SU-DHL-6 (cell line): ENCODE measurements around the gene SMARCAL1.

ENCODE experiments used
- H2AFZ ChIP-seq: fragments of 200-600 bp; sonication (generic); 2 replicates; pipeline ENCODE4 v1.6.1; 2014; ENCODE audit warnings: low read depth, mild to moderate bottlenecking, moderate library complexity, mixed read lengths, antibody characterized with exemption, low read length; ENCODE audit not compliant: severe bottlenecking
- H3F3A ChIP-seq: fragments of 200-600 bp; shearing (Covaris generic); 2 replicates; pipeline ENCODE4 v1.6.0; 2016; ENCODE audit warnings: antibody characterized with exemption, mild to moderate bottlenecking; ENCODE audit not compliant: insufficient read depth
- H3K27ac ChIP-seq: fragments of 200-600 bp; sonication (generic); 2 replicates; pipeline ENCODE4 v1.5.1; 2016; ENCODE audit warnings: low read depth, mild to moderate bottlenecking, low read length, moderate library complexity, mixed read lengths
- H3K27me3 ChIP-seq: fragments of 200-600 bp; sonication (generic), shearing (Covaris generic); 2 replicates; pipeline ENCODE4 v1.6.0; 2014; ENCODE audit warnings: mild to moderate bottlenecking, low read length
- H3K36me3 ChIP-seq: fragments of 200-600 bp; sonication (generic); 2 replicates; pipeline ENCODE4 v1.6.1; 2014; ENCODE audit warnings: mild to moderate bottlenecking, low read length, mixed read lengths
- H3K4me2 ChIP-seq: fragments of 300-600, 200-600 bp; shearing (Covaris generic), sonication (generic); 2 replicates; pipeline ENCODE4 v1.6.0; 2014; ENCODE audit warnings: low read length, low read depth, mild to moderate bottlenecking; ENCODE audit not compliant: poor library complexity, severe bottlenecking
- H3K4me3 ChIP-seq: fragments of 200-600 bp; sonication (generic); 2 replicates; pipeline ENCODE4 v1.5.1; 2014; ENCODE audit warnings: antibody characterized with exemption, low read length, mild to moderate bottlenecking, mixed read lengths; ENCODE audit not compliant: insufficient read depth, poor library complexity, severe bottlenecking
- H3K79me2 ChIP-seq: fragments of 200-600 bp; sonication (generic); 2 replicates; pipeline ENCODE4 v1.6.1; 2014; ENCODE audit warnings: mild to moderate bottlenecking, low read length, moderate library complexity; ENCODE audit not compliant: insufficient read depth
- H3K9ac ChIP-seq: fragments of 200-600 bp; sonication (generic); 2 replicates; pipeline ENCODE4 v1.7.0; 2014; ENCODE audit warnings: mild to moderate bottlenecking, low read length
- H3K9me2 ChIP-seq: fragments of 200-600 bp; sonication (generic); replicated peaks from 2 replicates; pipeline ENCODE4 v1.6.1; 2014; ENCODE audit warnings: low read length; ENCODE audit not compliant: insufficient read depth
- H3K9me3 ChIP-seq: fragments of 200-600 bp; sonication (generic); 2 replicates; pipeline ENCODE4 v1.6.1; 2014; ENCODE audit warnings: low read length, mixed read lengths; ENCODE audit not compliant: insufficient read depth
- H4K20me1 ChIP-seq: fragments of 200-600 bp; sonication (generic); 2 replicates; pipeline ENCODE4 v1.6.1; 2014; ENCODE audit warnings: low read depth, mild to moderate bottlenecking, antibody characterized with exemption, low read length, moderate library complexity, mixed read lengths
- CTCF ChIP-seq: fragments of 200-600 bp; sonication (generic); IDR thresholded peaks from one replicate; pipeline ENCODE4 v1.5.1; 2017; ENCODE audit warnings: antibody characterized with exemption, mild to moderate bottlenecking, low read length, moderate library complexity; ENCODE audit not compliant: insufficient read depth, poor library complexity, severe bottlenecking
- EZH2phosphoT487 ChIP-seq: fragments of 200-600 bp; sonication (generic), shearing (Covaris generic); conservative IDR thresholded peaks from 2 replicates; pipeline ENCODE4 v1.6.1; 2018; ENCODE audit warnings: mild to moderate bottlenecking, antibody characterized with exemption, low read length, moderate library complexity, mixed read lengths

Gene SMARCAL1

GRCh38 chr2:216404010-216404618, 8.2 kb upstream of the SMARCAL1 start:
- Histone ChIP-seq H3K4me2 (no peak overlapping the region), H3K36me3 (no peaks in the 10 kb centered on the region), H3K27ac (no peak overlapping the region), H3F3A (no peaks in the 10 kb centered on the region), H2AFZ (no peak overlapping the region), H3K4me3 (no peak overlapping the region), H3K9ac (no peak overlapping the region), H3K79me2 (no peaks in the 10 kb centered on the region), H3K27me3 (no peaks in the 10 kb centered on the region), H3K9me3 (no peaks in the 10 kb centered on the region), H4K20me1 (no peaks in the 10 kb centered on the region), H3K9me2 (no peaks in the 10 kb centered on the region)
- peak; percentile 47 for TF ChIP-seq CTCF
- no peak for TF ChIP-seq EZH2phosphoT487

- H3K79me2 ChIP-seq, result no peaks in the 10 kb centered on the region
- no peaks in the 10 kb centered on the region for H3K36me3 ChIP-seq
- no peak overlapping the region for H2AFZ ChIP-seq
- no peak overlapping the region for H3K9ac ChIP-seq
- H3K4me2 ChIP-seq, result no peak overlapping the region
- H3K9me2 ChIP-seq, result no peaks in the 10 kb centered on the region
- no peaks in the 10 kb centered on the region for H3F3A ChIP-seq
- no peaks in the 10 kb centered on the region for H4K20me1 ChIP-seq
- TF ChIP-seq EZH2phosphoT487, result no peak
- no peak for TF ChIP-seq CTCF
- H3K9me3 ChIP-seq, result no peaks in the 10 kb centered on the region
- no peaks in the 10 kb centered on the region for H3K27me3 ChIP-seq
- no peak overlapping the region for H3K4me3 ChIP-seq
- H3K27ac ChIP-seq, result no peak overlapping the region
Observed at GRCh38 chr2:216405588-216405987, 6.7 kb upstream of the SMARCAL1 start.

GRCh38 chr2:216406826-216407225, 5.5 kb upstream of the SMARCAL1 start:
- no peak overlapping the region for H3K9ac ChIP-seq
- H3F3A ChIP-seq, result no peaks in the 10 kb centered on the region
- H3K4me2 ChIP-seq, result no peak overlapping the region
- no peak overlapping the region for H2AFZ ChIP-seq
- no peaks in the 10 kb centered on the region for H3K9me2 ChIP-seq
- H3K79me2 ChIP-seq, result no peaks in the 10 kb centered on the region
- no peaks in the 10 kb centered on the region for H4K20me1 ChIP-seq
- no peaks in the 10 kb centered on the region for H3K9me3 ChIP-seq
- no peaks in the 10 kb centered on the region for H3K36me3 ChIP-seq
- H3K27ac ChIP-seq, result no peak overlapping the region
- H3K27me3 ChIP-seq, result no peaks in the 10 kb centered on the region
- H3K4me3 ChIP-seq, result no peak overlapping the region
- TF ChIP-seq CTCF (no peak), EZH2phosphoT487 (no peak)
